ENCODE data around the gene LEAP2.

DNA sequence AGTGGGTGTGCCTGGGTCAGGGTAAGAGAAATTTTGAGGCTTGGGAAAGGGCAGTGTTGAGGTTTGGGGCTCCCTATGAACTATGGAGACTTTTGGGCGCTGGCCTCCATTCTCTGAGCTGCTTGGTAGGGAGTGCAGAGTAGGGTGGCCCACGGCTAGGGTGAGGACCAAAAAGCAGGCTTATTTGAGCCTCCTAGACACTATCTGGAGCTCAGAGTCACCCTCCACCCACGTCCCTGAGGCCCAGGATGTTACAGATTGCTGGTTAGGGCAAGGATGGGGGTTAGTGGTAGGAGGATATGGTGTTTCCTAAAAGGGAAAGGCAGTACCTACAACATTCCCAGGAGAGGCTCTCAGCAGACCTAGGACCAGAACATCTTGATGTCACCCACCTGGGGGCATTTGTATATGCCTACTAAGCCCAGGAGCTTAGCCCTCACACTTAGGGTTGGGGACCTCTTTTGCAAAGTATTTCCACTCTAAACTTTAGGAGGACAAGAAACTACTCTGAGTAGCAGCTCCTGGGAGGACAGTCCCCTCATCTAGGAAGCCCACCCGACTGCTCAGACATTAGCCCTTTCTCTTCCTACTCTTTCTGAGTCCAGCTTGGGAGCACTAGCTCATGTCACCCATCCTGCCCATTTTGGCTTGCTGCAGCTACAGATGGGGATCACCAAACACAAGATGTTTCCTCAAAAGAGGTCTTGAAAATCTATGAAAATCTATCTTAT, 45.4 kb upstream of the LEAP2 start:
- no peak for TF ChIP-seq POLR2A (IDR thresholded peaks at IDR 0.05)
- TF ChIP-seq, protein P1, sequence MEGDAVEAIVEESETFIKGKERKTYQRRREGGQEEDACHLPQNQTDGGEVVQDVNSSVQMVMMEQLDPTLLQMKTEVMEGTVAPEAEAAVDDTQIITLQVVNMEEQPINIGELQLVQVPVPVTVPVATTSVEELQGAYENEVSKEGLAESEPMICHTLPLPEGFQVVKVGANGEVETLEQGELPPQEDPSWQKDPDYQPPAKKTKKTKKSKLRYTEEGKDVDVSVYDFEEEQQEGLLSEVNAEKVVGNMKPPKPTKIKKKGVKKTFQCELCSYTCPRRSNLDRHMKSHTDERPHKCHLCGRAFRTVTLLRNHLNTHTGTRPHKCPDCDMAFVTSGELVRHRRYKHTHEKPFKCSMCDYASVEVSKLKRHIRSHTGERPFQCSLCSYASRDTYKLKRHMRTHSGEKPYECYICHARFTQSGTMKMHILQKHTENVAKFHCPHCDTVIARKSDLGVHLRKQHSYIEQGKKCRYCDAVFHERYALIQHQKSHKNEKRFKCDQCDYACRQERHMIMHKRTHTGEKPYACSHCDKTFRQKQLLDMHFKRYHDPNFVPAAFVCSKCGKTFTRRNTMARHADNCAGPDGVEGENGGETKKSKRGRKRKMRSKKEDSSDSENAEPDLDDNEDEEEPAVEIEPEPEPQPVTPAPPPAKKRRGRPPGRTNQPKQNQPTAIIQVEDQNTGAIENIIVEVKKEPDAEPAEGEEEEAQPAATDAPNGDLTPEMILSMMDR (IDR thresholded peaks at IDR 0.05), result no peak
